ENCODE measurements around the gene STIM2.

GRCh38 chr4:27062256-27062655, 201.6 kb downstream of the STIM2 start:
- TF ChIP-seq, protein P1, sequence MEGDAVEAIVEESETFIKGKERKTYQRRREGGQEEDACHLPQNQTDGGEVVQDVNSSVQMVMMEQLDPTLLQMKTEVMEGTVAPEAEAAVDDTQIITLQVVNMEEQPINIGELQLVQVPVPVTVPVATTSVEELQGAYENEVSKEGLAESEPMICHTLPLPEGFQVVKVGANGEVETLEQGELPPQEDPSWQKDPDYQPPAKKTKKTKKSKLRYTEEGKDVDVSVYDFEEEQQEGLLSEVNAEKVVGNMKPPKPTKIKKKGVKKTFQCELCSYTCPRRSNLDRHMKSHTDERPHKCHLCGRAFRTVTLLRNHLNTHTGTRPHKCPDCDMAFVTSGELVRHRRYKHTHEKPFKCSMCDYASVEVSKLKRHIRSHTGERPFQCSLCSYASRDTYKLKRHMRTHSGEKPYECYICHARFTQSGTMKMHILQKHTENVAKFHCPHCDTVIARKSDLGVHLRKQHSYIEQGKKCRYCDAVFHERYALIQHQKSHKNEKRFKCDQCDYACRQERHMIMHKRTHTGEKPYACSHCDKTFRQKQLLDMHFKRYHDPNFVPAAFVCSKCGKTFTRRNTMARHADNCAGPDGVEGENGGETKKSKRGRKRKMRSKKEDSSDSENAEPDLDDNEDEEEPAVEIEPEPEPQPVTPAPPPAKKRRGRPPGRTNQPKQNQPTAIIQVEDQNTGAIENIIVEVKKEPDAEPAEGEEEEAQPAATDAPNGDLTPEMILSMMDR (IDR thresholded peaks at IDR 0.05), result no peak
- no peak for TF ChIP-seq POLR2A (IDR thresholded peaks at IDR 0.05; ENCODE audit: low read depth)

All from esophagus muscularis mucosa (tissue), 3 donors.